Activated naive CD8-positive, alpha-beta T cell treated with anti-CD3 and anti-CD28 coated beads, Interleukin-2, amount 50 U/mL, for 16 hours (primary cell): Measurements from ENCODE around the gene MFAP4.

Experiments used
- DNase-seq: peaks from one replicate; pipeline ENCODE4 v3.0.0-alpha.2; 2020; ENCODE audit warnings: low read depth, low spot score

The MFAP4 gene

GRCh38 chr17:19386974-19387920 lies at the start of gene MFAP4:
TSS of gene MFAP4 (minus strand) at chr17:19387190. CDS start at chr17:19387155, 35 bp downstream.
- DNase-seq: no peak

GRCh38 chr17:19433727-19434340 lies 46.8 kb upstream of the MFAP4 start:
- no peak for DNase-seq

GRCh38 chr17:19433255-19433654 lies 46.3 kb upstream of the MFAP4 start:
- DNase-seq: no peak

GRCh38 chr17:19431691-19432090 lies 44.7 kb upstream of the MFAP4 start:
- no peak for DNase-seq

GRCh38 chr17:19426631-19427030 lies 39.6 kb upstream of the MFAP4 start:
- no peak for DNase-seq

GRCh38 chr17:19424934-19425868 lies 38.2 kb upstream of the MFAP4 start:
- no peak for DNase-seq

- DNase-seq: no peak
Measured at GRCh38 chr17:19421926-19422325, 34.9 kb upstream of the MFAP4 start.

- DNase-seq: no peak
Measured at GRCh38 chr17:19421219-19421618, 34.2 kb upstream of the MFAP4 start.

GRCh38 chr17:19418251-19418992 lies 31.4 kb upstream of the MFAP4 start:
- DNase-seq: no peak

GRCh38 chr17:19417611-19418010 lies 30.6 kb upstream of the MFAP4 start:
- no peak for DNase-seq

GRCh38 chr17:19415806-19416775 lies 29.1 kb upstream of the MFAP4 start:
- DNase-seq: no peak

GRCh38 chr17:19415311-19415710 lies 28.3 kb upstream of the MFAP4 start:
- DNase-seq: no peak

- DNase-seq: no peak
Measured at GRCh38 chr17:19414396-19415280, 27.6 kb upstream of the MFAP4 start.

- no peak for DNase-seq
Measured at GRCh38 chr17:19413761-19414160, 26.8 kb upstream of the MFAP4 start.

- DNase-seq: no peak
Measured at GRCh38 chr17:19412984-19413383, 26.0 kb upstream of the MFAP4 start.

GRCh38 chr17:19412510-19412909 lies 25.5 kb upstream of the MFAP4 start:
- no peak for DNase-seq

GRCh38 chr17:19411631-19412030 lies 24.6 kb upstream of the MFAP4 start:
- DNase-seq: no peak

- DNase-seq: no peak
Measured at GRCh38 chr17:19410875-19411620, 24.1 kb upstream of the MFAP4 start, which contains the start of gene RNF112. TSS of gene RNF112 (plus strand) at chr17:19411232. CDS start at chr17:19411409, 177 bp downstream.
